ENCODE measurements around the gene GALNS. TPM values are rescaled to one million over a fixed set of nuclear protein-coding genes. Genes with fewer than 3 reads are reported as not detected.

The GALNS gene
- total and polyA plus RNA-seq, 2 of the 4 experiments (the other 2 are of a cell fraction), result 7.2 to 32.5 TPM

DNA sequence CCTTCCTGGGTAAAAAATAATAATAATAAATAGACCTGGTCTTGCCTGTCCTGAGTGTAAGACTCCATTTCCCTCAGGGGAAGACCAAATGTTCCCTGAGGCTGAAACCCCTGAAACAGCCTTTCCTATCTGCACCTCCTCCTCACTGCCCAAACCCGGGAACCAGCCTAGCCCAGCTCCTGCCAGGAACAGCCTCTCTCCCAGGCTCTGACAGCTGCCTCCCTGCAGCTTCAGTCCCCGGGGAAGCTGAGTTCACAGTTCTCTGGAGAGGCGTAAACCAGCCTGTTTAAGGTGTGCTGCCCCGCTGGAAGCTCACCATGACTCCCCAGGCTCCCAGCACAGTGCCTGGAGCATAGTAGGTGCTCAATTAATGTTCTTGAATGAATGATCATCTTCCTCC, 60.5 kb downstream of the GALNS start:
- POLR2A ChIA-PET (ENCODE audit: unreplicated experiment), result no interaction called here
- CTCF ChIA-PET, result no interaction called here
- WGBS, 2 experiments (ENCODE audit: extremely low coverage in 2 of 2, insufficient read length in 1 of 2), result no CpG with 5 or more reads among the region's 4 CpGs

More for the DNA sequence above, 60.5 kb downstream of the GALNS start:
- intact Hi-C loops (cut with micrococcal nuclease) (no loop called here), in situ Hi-C loops (cut with MboI; ENCODE audit: low sequenced_read_pairs) (no loop called here), dilution Hi-C loops (cut with HindIII; ENCODE audit: low sequenced_read_pairs, unreplicated experiment) (no loop called here)
- Histone ChIP-seq H3K9me3 (ENCODE audit: control insufficient read depth, insufficient read depth, low read length) (no peaks in the 10 kb centered on the region), H2AK9ac (replicated peaks; ENCODE audit: low read depth, low read length, poor library complexity) (no peak overlapping the region), H3K9ac (ENCODE audit: low read depth, low read length) (no peak overlapping the region), H3K36me3 (ENCODE audit: control insufficient read depth, insufficient read depth, low read length) (no peaks in the 10 kb centered on the region), H3K4ac (ENCODE audit: low read depth, low read length) (no peak overlapping the region), H3K23ac (ENCODE audit: low read depth, low read length) (no peak overlapping the region), H4K91ac (ENCODE audit: insufficient read depth, low read depth, low read length) (no peak overlapping the region), H2BK120ac (ENCODE audit: low read depth, low read length) (no peak overlapping the region), H4K5ac (ENCODE audit: low read depth, low read length) (no peak overlapping the region), H3K27me3 (ENCODE audit: control insufficient read depth, insufficient read depth, low read length) (peaks cover 2% of the 10 kb centered on the region; the same call in 1 of the 2 replicates), H3K14ac (replicated peaks; ENCODE audit: low read depth, low read length) (no peak overlapping the region), H3K4me2 (ENCODE audit: low read depth, low read length) (no peak overlapping the region), H3K79me1 (ENCODE audit: low read depth in 1 of 2, low read length in 2 of 2) (no peaks in the 10 kb centered on the region), H3K27ac (ENCODE audit: insufficient read depth, low read length) (no peak overlapping the region), H2BK5ac (ENCODE audit: low read depth, low read length, poor library complexity, severe bottlenecking) (no peak overlapping the region), H2AFZ (replicated peaks; ENCODE audit: low read length, poor library complexity) (no peak overlapping the region), H3K56ac (ENCODE audit: extremely low read depth, insufficient read depth, low read length) (no peak overlapping the region), H2AK5ac (ENCODE audit: low read depth, low read length) (no peak overlapping the region; the same call in 1 of the 2 replicates), H3K9me1 (ENCODE audit: insufficient read depth, low read length) (peaks cover 3% of the 10 kb centered on the region; the same call in 1 of the 2 replicates), H4K8ac (ENCODE audit: low read depth in 2 of 2, low read length in 2 of 2) (no peak overlapping the region), H4K20me1 (ENCODE audit: insufficient read depth, low read length) (no peaks in the 10 kb centered on the region; the same call in 1 of the 2 replicates), H2BK15ac (ENCODE audit: low read depth, low read length) (no peak overlapping the region), H3K18ac (ENCODE audit: low read depth, low read length) (no peak overlapping the region), H2BK20ac (ENCODE audit: low read depth, low read length) (no peak overlapping the region), H3K4me3 (ENCODE audit: insufficient read depth, low read depth, low read length) (no peak overlapping the region), H3K4me1 (ENCODE audit: control insufficient read depth, insufficient read depth, low read length) (no peaks in the 10 kb centered on the region)
- no TSS peak for BruUV-seq (replicated peaks)
- TF ChIP-seq MAZ (IDR thresholded peaks at IDR 0.05; ENCODE audit: borderline replicate concordance, low read depth, low read length) (no peak), RFX5 (IDR thresholded peaks at IDR 0.05; ENCODE audit: low read depth, low read length) (no peak), SMC3 (IDR thresholded peaks at IDR 0.05; ENCODE audit: low read depth, low read length) (no peak), POLR2A (IDR thresholded peaks at IDR 0.05; ENCODE audit: low read depth, low read length) (no peak), CHD1 (IDR thresholded peaks at IDR 0.05; ENCODE audit: low read depth, low read length) (no peak), BHLHE40 (IDR thresholded peaks at IDR 0.05; ENCODE audit: low read depth, low read length) (no peak)
- ATAC-seq (ENCODE audit: low read depth) (no peak), DNase-seq (no peak)

All from IMR-90 (cell line).